DMS53 treated with DMSO at 0.1 percent for 48 hours (cell line): ENCODE measurements around the gene LSP1.
A peak's percentile ranks its signal among the peaks of the same experiment; 100 is the strongest.
"Not testable (repeated sequence)": the region's sequence is repeated elsewhere in the genome, so short reads cannot be mapped to it uniquely, and the experiment has no call there.

Source experiments
- DNase-seq: peaks from one replicate; lab custom pipeline; 2025; ENCODE audit not compliant: unreplicated experiment; lab: John Stamatoyannopoulos, UW

Gene LSP1

DNA sequence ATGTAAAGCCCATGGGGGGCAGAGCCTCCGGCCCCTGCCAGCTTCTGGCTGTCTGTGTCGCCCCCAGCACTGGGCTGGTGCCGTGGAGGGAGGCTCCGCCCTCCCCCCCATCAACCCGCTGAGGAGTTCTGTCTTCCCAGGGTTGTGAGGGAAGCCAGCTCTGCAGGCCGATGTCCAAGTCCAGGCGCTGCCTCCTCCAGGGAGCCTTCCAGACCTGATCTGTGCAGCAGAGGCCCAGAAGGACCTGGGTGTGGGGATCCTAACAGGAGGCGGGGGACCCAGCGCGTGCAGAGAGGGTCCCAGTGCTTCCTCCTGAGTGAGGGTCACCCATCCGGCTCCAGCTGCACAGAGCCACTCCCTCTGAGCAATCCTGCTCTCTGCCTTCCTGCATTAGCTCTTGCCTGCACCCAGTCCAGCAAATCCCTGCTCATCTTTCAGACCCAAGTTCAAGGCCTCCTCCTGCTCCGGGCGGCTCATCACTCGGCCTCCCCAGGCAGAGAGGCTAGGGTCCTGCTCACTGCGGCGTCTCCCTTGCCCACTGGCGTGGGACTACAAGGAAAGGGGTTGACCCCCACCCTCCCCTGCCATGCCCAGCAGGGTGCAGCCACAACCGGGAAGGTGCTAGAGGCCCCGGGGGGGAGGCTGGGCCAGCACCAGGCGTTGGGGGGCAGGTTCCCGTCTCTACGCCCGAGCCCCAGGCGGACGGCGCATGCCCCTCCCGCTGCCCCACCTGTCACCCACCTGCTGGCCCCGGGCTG is 22.4 kb downstream of the LSP1 start:
- DNase-seq: no peak

DNA sequence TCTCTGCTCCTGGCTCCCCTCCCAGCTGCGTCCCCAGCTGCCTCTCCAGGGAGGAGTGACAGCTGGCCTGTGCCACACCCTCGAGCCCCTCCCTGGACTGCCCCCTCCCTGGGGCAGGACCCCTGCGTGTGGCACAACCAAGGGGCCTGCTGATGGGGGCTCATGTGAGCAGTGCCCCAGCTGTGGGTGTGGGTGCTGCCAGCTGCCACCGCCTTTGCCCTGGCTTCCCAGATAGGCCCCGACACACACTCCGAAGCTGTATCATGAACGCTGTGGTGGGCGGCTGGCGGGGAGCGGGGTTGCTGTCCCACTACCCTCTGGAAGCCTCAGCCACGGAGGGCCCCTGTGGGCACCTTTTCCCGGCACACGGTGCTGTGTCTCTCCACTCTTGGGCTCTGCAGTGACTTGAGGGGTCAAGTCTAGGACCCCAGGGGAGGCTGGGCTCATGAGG is 23.0 kb downstream of the LSP1 start:
- not testable (repeated sequence) for DNase-seq

DNA sequence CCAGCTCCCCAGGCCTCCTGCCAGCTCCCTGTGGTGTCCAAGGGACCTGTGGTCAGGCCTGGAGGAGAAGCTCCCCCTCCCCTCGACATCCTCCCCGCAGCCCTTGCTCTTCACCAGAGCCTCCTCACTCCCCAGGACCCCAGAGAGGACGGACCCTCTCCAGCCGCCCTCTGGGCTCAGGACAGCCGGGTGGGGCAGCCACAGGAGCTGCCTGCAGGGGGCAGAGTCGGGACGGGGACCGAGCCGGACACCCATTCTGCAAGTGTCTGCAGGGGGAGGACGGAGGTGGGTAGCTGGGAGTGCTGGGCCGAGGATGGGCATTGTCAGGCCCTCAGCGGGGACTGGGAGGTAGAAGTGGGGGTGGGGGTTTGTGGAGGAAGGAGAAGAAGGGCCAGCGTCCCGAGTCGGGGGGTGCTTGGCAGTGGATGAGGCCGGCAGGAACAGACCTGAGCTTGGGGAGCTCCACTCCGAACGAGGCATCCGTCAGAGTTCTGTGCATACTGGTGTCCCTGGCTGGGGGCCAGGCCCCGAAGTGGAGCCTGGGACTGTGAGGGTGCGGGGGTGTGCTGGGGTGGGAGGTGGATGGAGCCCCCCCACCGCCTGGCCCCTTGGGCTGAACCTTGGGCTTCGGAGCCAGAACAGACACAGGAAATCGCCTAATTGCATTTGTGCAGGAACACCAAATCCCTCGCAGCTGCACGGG is 23.6 kb downstream of the LSP1 start:
- no peak for DNase-seq

DNA sequence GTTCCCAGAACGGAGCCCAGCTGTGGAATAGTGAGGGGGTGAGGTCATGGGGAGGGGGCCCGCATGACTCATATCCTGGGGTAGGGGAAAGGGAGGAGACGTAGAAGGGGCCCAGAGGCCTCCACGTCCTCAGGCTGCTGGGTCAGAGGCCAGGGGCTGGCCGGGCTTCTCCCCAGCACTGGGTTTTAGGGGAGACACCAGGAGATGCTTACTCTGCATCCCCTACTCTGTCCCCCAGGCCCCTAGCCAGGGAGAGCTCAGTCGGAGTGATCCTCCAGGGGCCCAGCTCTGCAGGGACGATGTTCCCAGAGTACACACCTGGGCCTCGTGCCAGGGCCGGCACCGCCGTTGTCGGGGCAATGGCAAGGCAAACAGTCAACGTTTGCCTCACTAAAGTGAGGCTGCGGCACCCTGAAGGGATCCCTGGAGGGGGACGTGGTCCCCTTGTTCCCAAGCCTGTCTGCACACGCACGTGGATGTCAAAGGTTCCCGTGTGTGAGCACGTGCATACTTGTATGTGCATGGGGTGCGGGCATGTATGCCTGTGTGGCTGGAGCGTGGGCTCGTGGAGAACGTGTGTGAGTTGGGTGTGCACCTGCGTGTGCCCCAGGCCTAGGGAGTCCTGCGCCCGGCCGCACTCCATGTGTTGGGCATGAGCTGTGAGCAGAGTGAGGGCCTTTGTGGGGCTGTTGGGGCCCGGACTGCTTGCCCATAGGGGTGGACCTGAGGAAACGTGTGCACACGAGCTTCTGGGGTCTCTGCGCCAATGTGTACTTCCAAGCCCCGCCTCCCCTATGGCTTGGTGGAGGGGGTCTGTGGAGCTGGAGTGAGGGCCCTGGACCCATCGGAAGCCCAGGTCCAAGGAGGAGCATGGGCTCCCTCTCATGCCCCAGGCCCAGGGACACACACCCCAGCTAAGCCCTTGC is 24.6 kb downstream of the LSP1 start:
- no peak for DNase-seq

DNA sequence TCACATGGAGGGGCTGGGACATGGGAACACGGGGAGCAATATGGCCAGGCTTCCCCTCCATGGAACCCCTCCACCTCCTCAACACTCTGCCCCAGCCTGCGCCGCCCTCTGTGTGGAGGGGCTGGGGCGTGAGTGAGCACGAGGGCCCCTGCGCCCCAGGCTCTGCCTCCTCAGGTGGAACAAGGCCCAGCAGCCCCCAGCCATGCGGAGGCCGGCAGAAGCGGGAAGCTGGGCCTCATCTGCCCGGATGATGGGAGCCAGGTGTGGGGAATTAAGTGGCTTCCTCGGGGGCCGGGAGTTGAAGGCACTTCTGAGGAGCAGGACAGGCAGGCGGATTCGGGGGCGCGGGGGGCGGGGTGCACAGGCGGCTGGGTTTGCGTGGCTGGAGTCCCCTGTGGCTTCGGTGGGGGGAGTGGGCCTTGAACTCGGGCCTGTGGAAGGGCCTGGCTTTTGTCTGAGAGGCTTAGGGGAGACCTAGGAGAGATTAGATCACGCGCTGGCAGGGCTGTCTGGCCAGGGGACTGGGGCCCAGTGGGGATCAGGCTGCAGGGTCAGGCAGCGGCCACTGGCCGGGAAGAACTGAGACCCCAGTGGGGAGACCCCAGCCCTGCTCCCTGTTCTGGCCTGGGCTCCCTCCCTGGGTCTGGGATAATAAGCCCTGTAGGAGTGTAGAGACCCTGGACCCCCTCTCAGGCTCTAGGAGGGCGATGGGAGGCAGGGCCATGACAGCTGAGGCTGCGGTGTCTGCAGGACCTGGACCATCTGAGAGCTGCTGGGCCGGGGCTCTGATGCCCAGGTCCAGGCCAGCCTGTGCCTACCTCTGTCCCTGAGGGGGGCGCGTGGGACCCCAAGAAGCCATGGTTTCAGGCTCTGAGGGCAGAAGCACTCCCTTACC is 25.5 kb downstream of the LSP1 start:
- DNase-seq: no peak

DNA sequence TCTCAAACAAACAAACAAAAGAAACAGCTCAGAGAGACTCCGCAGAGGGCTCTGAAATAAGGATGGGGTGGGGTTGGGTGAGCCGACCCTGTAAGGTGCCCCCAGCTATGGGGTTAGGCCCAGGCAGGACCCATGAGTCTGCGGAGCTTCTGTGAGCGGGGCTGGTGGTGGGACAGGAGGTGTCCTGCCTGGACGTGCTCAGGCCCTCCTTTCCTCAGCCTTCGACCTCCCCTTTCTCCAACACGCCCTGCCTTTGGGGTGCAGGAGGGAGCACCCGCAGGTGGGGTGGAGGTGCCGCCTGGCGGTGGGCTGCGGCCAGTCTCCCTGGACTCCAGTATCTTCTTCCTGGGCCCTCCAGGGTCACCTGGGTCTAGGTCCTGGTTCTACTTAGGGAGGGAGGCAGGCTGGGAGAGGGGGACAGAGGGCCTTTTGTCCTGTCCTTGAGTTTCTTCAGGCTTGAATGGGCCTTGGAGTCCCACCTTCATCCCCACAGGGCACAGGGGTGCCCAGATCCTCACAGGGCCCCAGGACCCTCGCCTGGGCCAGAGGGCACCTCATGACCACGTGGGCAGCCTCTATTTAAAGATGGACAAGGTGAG is 26.6 kb downstream of the LSP1 start:
- no peak for DNase-seq

DNA sequence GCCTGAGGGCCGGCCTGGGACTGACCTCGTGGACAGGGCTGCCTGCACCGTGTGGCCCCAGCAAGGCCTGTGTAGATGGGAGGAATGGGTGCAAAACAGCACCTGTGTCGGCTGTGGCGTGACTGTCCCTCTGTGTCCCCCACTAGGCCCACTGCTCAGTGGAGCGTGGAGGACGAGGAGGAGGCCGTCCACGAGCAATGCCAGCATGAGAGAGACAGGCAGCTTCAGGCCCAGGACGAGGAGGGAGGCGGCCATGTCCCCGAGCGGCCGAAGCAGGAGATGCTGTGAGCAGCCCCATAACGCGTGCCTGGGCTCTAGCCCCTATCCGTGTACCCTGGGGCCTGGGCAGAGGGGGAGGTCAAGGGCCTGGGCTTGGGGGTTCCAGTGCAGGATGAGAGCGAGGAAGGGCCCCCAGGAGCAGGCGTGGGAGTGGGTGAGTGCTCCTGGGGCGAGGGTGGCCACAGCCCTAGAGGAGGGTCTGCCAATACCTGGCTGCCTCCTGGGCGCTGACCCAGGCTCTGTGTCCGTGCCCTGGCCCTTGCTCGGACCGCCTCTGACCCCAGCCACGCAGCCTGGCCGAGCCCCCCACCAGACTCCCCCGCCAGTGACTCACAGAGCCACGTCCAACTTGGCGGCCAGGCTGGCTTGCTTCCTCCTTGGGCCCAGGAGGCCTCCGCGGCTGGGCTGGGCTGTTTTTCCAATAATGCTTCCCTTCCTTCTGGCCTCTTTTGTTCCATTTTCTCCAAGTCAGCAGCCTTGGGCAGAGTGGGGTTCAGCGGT is 27.2 kb downstream of the LSP1 start:
- DNase-seq: no peak

DNA sequence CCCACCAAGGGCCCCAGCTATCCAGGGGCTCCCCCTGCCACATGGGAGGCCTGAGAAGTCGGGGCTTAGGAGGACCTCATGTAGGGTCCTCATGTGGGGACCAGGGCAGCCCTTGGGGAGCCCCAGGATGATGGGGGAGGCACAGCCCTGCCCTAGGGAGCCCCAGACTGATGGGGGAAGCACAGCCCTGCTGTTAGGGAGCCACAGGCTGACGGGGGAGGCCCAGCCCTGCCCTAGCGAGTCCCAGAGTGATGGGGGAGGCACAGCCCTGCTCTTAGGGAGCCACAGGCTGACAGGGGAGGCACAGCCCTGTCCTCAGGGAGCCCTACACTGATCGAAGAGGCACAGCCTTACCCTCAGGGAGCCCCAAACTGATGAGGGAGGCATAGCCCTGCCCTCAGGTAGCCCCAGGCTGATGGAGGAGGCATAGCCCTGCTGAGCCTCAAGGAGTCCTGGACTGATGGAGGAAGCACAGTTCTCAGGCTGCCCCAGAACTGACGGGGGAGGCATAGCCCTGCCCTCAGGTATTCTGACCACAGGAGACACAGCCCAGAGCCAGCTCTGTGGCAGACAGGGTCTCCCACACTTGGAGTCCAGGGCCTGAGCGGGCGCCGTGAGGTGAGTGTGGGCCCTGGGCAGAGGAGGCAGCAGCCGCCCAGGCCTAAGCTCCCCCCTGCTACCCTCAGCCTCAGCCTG is 28.0 kb downstream of the LSP1 start:
- no peak for DNase-seq

DNA sequence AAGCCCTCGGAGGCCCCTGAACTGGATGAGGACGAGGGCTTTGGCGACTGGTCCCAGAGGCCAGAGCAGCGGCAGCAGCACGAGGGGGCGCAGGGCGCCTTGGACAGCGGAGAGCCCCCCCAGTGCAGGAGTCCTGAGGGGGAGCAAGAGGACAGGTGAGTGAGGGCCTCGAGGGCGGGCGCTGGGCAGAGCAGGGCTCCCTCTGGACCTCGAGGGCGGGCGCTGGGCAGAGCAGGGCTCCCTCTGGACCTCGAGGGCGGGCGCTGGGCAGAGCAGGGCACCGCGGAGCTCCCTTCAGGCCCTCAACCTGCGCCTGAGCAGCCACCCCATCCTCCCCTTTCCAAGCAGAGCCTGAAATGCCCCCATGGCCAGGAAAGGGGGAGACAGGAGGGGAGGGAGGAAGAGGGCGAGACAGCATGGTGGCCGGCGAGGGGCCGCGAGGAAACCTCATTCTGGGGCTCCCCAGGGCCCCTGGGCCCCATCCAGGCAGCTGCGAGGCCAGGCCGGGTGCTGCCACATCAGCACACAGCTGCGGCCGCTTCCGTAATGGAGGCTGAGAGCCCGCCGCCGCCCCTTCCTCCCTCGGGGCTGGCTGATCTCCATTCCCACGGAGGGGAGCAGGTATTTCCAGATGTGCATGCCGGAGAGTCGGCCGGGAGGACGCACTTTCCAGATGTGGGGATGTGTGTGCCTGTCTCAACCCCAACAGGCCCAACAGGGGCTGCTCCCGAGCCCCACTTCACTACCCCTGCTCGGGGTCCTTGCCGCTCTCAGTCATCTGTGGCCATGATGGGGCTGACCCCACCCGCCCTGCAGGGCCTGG is 28.8 kb downstream of the LSP1 start:
- no peak for DNase-seq

DNA sequence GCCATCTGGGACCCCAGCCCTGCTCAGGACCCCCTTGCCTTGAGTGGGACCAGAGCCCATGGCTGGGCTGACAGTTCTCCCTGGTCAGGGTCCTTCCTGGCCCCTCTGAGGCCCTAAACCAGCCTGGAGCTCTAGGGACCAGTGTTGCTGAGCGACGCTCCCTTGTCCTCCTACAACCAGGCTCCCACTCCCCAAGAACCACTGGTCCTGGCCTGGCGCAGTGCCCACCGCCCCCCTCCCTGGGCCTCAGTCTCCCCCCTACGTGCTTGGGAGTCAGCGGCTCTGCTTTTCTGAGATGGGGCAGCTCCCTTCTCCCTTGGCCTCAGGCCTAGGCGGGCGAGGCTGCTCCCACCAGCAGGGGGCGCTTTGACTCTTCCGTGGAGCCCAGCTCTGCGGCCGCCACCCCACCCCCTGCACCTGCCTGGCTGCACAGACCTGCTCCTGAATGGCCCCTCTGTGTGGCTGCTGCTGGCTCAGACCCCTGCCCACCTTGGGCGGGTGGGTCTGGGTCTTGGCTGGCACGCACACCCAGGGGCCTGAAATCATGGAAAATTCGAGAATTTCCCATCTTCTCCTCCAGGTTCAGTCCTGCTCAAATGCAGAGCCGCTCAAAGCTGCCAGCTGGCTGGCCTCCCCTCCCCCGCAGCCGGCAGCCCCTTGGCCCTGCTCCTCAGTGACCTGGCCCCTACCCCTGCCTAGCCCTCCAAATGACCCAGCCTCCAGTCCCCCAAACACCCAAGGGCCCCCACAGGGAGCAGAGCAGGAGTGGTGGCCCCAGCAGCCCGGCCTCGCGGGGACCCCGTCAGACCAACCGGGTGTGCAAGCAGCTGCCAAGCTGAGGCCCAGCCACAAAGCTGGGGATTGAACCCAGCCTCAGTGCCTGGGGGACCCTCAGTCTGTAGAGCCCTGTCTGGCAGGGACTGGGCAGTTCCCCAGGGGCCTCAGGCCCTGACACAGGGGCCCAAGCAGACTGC is 29.7 kb downstream of the LSP1 start:
- peak; percentile 74 for DNase-seq

DNA sequence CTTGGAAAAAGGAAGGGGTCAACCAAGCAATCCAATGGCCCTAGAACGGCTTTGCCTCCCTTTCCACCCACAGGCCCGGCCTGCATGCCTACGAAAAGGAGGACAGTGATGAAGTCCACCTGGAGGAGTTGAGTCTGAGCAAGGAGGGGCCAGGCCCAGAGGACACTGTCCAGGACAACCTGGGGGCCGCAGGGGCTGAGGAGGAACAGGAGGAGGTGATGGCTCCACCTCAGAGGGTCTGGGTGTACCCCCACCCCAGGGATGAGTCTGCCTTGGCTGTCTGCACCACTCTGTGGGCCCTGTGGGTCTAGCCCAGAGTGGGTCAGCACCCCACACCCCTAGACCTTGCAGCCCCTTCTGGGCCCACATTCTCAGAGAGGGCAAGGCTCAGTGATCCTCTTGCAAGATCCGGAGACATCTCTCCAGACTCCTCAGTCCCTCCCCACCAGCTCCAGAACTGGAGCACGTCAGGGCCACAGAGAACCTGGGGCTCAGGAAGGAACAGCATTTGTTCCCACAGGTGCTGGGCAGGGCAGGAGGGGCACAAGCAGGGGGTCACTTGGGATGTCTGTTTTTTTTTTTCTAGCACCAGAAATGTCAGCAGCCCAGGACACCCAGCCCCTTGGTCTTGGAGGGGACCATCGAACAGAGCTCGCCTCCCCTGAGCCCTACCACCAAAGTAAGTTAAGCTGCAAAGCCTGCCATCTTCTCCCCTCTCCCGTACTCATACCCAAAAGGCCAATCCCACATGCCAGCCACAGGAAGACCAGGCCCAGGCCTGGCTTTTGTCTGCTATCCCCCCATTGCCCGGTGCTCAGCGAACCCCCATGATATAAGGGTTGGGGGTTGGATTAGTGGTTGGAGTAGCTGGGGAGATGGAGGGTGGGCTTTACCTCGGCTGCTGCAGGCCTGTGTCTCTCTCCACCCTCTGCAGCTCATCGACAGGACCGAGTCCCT is 30.7 kb downstream of the LSP1 start:
- DNase-seq: no peak

DNA sequence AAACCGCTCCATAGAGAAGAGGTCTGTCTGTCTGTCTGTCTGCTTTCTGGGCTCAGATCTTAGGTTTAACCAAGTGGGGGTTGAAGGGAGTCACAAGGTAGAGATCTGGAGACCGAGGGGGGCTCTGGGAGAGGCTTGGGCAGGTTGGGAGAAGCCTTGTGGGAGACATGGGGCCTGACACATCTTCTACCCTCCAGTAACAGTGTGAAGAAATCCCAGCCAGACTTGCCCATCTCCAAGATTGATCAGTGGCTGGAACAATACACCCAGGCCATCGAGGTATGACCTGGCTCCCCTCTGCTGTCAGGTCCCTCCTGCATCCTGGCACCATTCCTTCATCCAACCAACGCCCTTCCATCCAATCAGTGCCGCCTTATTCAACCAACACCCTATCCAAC is 31.4 kb downstream of the LSP1 start:
- no peak for DNase-seq

DNA sequence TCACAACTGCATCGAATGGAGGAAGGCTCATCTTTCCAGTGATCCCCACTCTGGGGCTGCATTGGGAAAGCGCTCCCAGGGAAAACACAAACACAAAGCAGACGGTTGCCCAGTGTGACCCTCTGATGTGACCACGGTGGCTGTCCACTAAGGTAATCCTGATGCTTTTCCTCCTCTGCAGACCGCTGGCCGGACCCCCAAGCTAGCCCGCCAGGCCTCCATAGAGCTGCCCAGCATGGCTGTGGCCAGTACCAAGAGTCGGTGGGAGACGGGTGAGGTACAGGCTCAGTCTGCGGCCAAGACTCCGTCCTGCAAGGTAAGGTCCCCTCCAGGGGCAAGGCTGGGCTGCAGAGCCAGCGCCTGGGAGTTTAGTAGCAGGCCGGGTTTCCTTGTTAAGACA is 33.7 kb downstream of the LSP1 start:
- not testable (repeated sequence) for DNase-seq

DNA sequence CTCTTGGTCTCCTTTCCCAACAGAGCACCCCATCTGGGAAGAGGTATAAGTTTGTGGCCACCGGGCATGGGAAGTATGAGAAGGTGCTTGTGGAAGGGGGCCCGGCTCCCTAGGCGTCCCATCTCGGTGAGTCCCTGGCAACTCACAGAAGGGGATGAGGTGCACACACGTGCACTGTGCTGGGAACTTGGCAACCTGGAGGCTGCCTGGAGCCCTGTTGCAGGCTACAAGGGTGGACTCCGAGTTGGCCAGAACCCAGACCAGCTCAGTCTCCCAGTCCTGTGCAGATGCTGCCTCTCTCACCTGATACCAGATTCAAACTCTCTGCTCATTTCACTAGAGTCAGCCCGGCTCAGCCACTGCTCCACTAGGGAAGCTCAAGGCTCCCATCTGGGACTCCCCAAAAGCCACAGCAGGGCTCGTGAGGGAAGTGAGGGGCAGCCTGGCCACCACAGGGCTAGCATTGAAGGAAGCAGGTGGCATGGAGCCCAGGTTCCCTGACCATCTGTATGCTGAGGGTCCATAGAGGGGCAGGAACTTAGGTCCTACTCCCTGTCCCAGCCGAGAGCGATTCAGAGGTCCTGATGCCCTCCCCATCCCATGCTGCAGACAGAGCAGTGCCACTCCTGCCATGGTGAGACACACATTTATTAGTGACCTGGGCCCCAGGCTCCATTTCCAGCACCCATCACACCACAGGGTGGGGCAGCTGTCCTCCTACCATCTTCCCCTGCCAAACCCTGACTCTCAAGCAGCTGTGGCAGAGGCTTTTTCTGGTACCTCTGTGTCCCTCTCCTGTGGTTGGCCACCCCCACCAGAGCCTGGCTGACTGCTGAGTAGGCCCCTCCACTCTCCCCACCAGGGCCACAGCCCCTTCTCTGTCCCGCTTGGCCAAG is 34.8 kb downstream of the LSP1 start:
- no peak for DNase-seq

DNA sequence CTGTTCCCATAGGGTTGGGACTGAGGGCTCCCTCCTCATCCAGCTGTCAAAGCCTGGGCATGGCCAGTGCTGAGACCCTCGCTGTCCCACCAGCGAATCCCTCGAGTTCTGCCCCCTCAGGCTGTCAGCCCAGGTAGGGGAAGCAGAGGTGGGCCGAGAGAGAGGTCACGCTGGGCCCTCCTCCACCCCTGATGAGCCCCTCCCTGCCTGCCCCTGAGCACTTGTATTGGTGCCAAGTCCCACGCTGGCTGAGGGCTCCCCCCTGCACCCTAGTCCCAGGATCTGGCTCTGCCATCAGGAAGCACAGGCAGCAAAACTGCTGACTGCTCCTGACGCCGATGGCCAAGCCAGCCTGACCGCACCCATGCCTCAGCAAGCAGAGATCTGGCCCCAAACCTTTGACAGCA is 35.5 kb downstream of the LSP1 start:
- DNase-seq: no peak
